DOHH2 (cell line): ENCODE results near the gene VTI1A.

Source experiments
- H3F3A ChIP-seq: fragments of 200-600 bp; sonication (generic), shearing (Covaris generic); 2 replicates; pipeline ENCODE4 v1.6.0; 2016; ENCODE audit warnings: antibody characterized with exemption, mild to moderate bottlenecking; ENCODE audit not compliant: control insufficient read depth, insufficient read depth
- H3K27ac ChIP-seq: fragments of 200-600 bp; sonication (generic); 2 replicates; pipeline ENCODE4 v1.5.1; 2014; ENCODE audit warnings: low read depth, mild to moderate bottlenecking, low read length, moderate library complexity
- H3K27me3 ChIP-seq: fragments of 200-600 bp; sonication (generic); 2 replicates; pipeline ENCODE4 v1.6.1; 2014; ENCODE audit warnings: mild to moderate bottlenecking, low read length, mixed read lengths; ENCODE audit not compliant: control insufficient read depth
- H3K36me3 ChIP-seq: fragments of 200-600 bp; sonication (generic); 2 replicates; pipeline ENCODE4 v1.6.1; 2014; ENCODE audit warnings: mild to moderate bottlenecking, low read length, moderate library complexity, mixed read lengths; ENCODE audit not compliant: control insufficient read depth
- H3K4me1 ChIP-seq: fragments of 200-600 bp; sonication (generic); 2 replicates; pipeline ENCODE4 v1.6.1; 2014; ENCODE audit warnings: mild to moderate bottlenecking, low read length, mixed read lengths; ENCODE audit not compliant: control insufficient read depth
- H3K4me2 ChIP-seq: fragments of 200-600 bp; sonication (generic); 2 replicates; pipeline ENCODE4 v1.6.0; 2014; ENCODE audit warnings: mild to moderate bottlenecking, low read length, moderate library complexity
- H3K4me3 ChIP-seq: fragments of 200-600 bp; sonication (generic); 2 replicates; pipeline ENCODE4 v1.5.1; 2014; ENCODE audit warnings: mild to moderate bottlenecking, low read length, mixed read lengths
- H3K79me2 ChIP-seq: fragments of 200-600 bp; sonication (generic); 2 replicates; pipeline ENCODE4 v1.6.1; 2014; ENCODE audit warnings: mild to moderate bottlenecking, low read length, mixed read lengths; ENCODE audit not compliant: control insufficient read depth
- H3K9me2 ChIP-seq: fragments of 200-600 bp; sonication (generic); replicated peaks from 2 replicates; pipeline ENCODE4 v1.6.1; 2014; ENCODE audit warnings: mild to moderate bottlenecking, low read length, mixed read lengths; ENCODE audit not compliant: control insufficient read depth
- H3K9me3 ChIP-seq: fragments of 200-600 bp; sonication (generic); 2 replicates; pipeline ENCODE4 v1.6.1; 2014; ENCODE audit warnings: antibody characterized with exemption, low read length, mixed read lengths; ENCODE audit not compliant: control insufficient read depth, insufficient read depth
- H4K20me1 ChIP-seq: fragments of 200-600 bp; sonication (generic); 2 replicates; pipeline ENCODE4 v1.6.0; 2014; ENCODE audit warnings: low read depth, mild to moderate bottlenecking, antibody characterized with exemption, low read length, moderate library complexity; ENCODE audit not compliant: control insufficient read depth, insufficient read depth
- EZH2phosphoT487 ChIP-seq: fragments of 200-600 bp; sonication (generic); IDR thresholded peaks from 2 replicates; pipeline ENCODE4 v1.6.1; 2017; ENCODE audit warnings: borderline replicate concordance, mild to moderate bottlenecking, antibody characterized with exemption, low read length, moderate library complexity, mixed read lengths
- TF ChIP-seq, protein P1 (sequence below): fragments of 200-600 bp; sonication (generic); IDR thresholded peaks from one replicate; pipeline ENCODE4 v1.5.1; 2014; ENCODE audit warnings: antibody characterized with exemption, mild to moderate bottlenecking, low read depth, low read length; ENCODE audit not compliant: poor library complexity, severe bottlenecking

VTI1A gene

DNA sequence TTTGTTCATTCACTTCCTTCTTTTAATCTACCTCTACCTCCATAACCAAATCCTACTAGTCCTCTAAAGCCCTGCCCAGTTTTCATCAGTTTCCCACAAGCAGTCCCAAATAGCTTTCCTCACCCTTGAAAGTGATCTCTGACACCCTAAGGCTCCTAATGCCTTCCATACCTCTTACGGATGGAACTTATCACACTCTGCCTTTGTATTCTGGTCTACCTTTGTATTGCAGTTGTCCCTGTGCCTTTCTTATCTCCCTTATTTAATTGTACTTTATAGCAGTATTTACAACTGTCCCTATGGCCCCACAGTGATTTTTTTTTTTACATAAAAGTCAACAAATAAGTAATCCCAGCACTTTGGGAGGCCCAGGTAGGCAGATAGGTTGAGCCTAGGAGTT lies 39.3 kb upstream of the VTI1A start:
- Histone ChIP-seq H3K4me2 (no peak overlapping the region), H3K4me1 (no peaks in the 10 kb centered on the region), H3K9me2 (no peaks in the 10 kb centered on the region), H3F3A (no peaks in the 10 kb centered on the region), H4K20me1 (no peaks in the 10 kb centered on the region), H3K27me3 (no peaks in the 10 kb centered on the region), H3K9me3 (no peaks in the 10 kb centered on the region), H3K4me3 (no peak overlapping the region), H3K79me2 (no peaks in the 10 kb centered on the region), H3K27ac (no peak overlapping the region), H3K36me3 (peaks cover 40% of the 10 kb centered on the region)
- TF ChIP-seq, protein P1, sequence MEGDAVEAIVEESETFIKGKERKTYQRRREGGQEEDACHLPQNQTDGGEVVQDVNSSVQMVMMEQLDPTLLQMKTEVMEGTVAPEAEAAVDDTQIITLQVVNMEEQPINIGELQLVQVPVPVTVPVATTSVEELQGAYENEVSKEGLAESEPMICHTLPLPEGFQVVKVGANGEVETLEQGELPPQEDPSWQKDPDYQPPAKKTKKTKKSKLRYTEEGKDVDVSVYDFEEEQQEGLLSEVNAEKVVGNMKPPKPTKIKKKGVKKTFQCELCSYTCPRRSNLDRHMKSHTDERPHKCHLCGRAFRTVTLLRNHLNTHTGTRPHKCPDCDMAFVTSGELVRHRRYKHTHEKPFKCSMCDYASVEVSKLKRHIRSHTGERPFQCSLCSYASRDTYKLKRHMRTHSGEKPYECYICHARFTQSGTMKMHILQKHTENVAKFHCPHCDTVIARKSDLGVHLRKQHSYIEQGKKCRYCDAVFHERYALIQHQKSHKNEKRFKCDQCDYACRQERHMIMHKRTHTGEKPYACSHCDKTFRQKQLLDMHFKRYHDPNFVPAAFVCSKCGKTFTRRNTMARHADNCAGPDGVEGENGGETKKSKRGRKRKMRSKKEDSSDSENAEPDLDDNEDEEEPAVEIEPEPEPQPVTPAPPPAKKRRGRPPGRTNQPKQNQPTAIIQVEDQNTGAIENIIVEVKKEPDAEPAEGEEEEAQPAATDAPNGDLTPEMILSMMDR, result no peak
- no peak for TF ChIP-seq EZH2phosphoT487

DNA sequence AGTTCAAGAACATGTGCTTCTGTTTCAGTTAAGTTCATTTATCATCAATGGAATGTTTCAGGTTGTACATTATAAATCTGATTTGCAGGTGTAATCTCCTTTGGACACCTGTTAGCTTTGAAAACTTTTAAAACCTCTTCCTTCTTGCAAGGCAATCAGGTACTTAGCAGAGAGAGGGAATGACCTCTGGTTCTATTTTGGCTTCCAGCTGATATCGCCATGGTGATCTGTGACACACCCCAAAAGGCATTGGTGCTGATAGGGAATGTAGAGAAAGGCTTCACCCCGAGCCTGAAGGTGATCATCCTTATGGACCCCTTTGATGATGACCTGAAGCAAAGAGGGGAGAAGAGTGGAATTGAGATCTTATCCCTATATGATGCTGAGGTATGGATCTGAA lies 37.7 kb upstream of the VTI1A start:
- Histone ChIP-seq H3K4me2 (no peak overlapping the region), H3F3A (no peaks in the 10 kb centered on the region), H3K4me3 (no peak overlapping the region), H3K27me3 (no peaks in the 10 kb centered on the region), H4K20me1 (no peaks in the 10 kb centered on the region), H3K27ac (no peak overlapping the region), H3K9me3 (no peaks in the 10 kb centered on the region), H3K9me2 (no peaks in the 10 kb centered on the region), H3K36me3 (peaks cover 37% of the 10 kb centered on the region), H3K4me1 (no peaks in the 10 kb centered on the region), H3K79me2 (no peaks in the 10 kb centered on the region)
- TF ChIP-seq EZH2phosphoT487, result no peak
- TF ChIP-seq, protein P1, result no peak

DNA sequence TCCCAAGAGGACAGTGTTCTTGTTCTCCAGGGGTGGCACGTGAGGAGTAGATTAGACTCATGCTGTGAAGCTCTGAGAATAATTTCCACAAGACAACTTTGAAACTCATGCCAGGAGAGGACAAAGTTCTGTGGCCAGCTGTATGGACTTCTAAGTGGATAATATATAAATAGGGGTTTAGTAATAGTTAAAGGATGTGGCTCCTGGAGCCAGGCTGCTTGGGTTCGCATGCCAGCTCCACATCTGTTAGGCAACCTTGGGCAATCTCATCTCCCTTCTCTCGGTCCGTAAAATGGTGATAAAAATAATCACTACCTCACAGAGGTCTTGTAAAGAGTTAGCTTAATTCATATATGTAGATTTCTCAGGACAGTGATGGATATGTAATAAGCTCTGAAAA lies 37.3 kb upstream of the VTI1A start:
- Histone ChIP-seq H3K36me3 (peaks cover 37% of the 10 kb centered on the region), H3K4me1 (no peaks in the 10 kb centered on the region), H4K20me1 (no peaks in the 10 kb centered on the region), H3K27me3 (no peaks in the 10 kb centered on the region), H3K4me2 (no peak overlapping the region), H3K4me3 (no peak overlapping the region), H3K27ac (no peak overlapping the region), H3F3A (no peaks in the 10 kb centered on the region), H3K9me2 (no peaks in the 10 kb centered on the region), H3K79me2 (no peaks in the 10 kb centered on the region), H3K9me3 (no peaks in the 10 kb centered on the region)
- TF ChIP-seq, protein P1, result no peak
- TF ChIP-seq EZH2phosphoT487, result no peak

DNA sequence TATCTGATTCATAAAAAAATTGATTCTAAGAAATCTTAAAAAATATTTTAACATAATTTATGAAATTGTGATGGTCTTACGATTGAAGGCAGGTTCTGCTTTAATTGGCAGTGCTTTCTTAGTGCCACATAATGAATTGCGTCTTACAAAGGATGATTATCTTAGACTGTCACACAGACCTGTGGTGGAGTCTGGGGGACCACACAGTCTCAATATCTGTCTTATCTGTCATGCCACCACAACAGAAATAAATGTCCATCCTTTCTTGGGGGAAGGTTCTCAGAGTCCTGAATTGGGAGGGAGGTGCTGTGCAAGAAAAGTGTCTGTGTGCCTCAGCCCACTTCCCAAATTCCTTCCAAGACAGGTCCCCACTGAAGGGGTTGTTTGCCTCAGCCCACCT lies 34.3 kb upstream of the VTI1A start:
- TF ChIP-seq, protein P1, result no peak
- TF ChIP-seq EZH2phosphoT487, result no peak
- peaks cover 34% of the 10 kb centered on the region for H3K36me3 ChIP-seq

More for the DNA sequence above, 34.3 kb upstream of the VTI1A start:
- H3K27ac ChIP-seq, result no peak overlapping the region
- no peak overlapping the region for H3K4me2 ChIP-seq
- no peaks in the 10 kb centered on the region for H4K20me1 ChIP-seq
- no peaks in the 10 kb centered on the region for H3K4me1 ChIP-seq
- H3F3A ChIP-seq, result no peaks in the 10 kb centered on the region
- no peaks in the 10 kb centered on the region for H3K79me2 ChIP-seq
- H3K27me3 ChIP-seq, result no peaks in the 10 kb centered on the region
- no peaks in the 10 kb centered on the region for H3K9me3 ChIP-seq
- H3K4me3 ChIP-seq, result no peak overlapping the region
- H3K9me2 ChIP-seq, result no peaks in the 10 kb centered on the region
